Activated CD4-positive, alpha-beta T cell treated with anti-CD3 and anti-CD28 coated beads, Interleukin-2, amount 50 U/mL, for 1 hour (primary cell): ENCODE results near the gene ADK.

ENCODE experiments used
- DNase-seq: peaks from one replicate; pipeline ENCODE4 v3.0.0-alpha.2; 2020

The ADK gene

DNA sequence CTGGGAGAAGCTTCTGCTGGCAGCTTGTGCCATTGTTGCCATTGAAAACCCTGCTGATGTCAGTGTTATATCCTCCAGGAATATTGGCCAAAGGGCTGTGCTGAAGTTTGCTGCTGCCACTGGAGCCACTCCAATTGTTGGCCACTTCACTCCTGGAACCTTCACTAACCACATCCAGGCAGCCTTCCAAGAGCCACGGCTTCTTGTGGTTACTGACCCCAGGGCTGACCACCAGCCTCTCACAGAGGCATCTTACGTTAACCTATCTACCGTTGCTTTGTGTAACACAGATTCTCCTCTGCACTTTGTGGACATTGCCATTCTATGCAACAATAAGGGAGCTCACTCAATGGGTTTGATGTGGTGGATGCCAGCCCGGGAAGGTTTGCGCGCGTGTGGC, 220.7 kb downstream of the ADK start:
- DNase-seq: no peak

DNA sequence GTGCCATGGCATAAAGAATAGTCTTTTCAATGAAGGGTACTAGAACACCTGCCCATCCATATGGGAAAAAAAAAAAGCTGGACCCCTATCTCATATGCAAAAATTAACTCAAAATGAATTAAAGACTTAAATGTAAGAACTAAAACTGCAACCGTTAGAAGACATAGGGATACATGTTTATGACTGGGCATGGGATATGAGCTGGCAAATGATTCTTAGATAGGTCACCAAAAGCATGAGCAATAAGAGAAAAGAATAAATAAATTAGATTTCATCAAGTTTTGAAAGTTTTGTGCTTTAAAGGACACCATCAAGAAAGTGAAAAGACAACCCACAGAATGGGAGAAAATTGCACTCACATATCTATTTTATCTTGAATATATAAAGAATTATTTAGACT, 222.0 kb downstream of the ADK start:
- no peak for DNase-seq

DNA sequence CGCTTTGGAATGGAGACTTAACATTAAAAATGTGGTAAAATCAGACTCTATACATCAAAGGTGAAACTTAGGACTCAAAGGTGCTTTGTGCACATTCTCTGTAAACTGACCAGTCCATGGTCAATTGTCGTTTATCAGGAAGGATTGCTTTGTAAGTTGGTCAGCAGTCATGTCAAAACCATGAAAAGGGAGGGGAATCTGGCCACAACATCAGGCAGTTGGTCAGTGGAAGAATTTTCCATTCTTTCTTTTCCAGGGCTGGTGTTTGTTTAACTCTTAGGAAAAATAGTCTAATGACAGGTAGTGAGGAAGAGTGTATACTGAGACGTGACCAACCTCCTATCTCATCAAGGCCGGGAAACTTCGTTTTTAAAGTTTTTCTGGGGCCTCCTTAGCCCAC, 226.5 kb downstream of the ADK start:
- no peak for DNase-seq

DNA sequence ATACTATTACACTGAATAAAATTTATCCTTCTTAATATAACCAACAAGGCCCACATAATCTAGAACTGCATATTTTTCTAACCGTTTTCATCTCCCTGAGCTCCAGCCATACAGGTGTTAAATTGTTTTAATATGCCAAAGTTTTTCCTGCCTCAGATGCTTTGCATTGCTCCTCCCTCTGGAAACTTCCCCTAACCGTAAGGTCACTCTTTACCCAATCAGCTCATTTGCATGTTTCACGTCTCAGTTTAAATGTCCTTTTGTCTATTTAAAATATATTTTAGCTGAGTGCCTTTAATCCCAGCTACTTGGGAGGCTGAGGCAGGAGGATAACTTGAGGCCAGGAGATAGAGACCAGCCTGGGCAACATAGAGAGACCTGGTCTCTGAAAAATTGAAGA, 228.5 kb downstream of the ADK start:
- DNase-seq: no peak

DNA sequence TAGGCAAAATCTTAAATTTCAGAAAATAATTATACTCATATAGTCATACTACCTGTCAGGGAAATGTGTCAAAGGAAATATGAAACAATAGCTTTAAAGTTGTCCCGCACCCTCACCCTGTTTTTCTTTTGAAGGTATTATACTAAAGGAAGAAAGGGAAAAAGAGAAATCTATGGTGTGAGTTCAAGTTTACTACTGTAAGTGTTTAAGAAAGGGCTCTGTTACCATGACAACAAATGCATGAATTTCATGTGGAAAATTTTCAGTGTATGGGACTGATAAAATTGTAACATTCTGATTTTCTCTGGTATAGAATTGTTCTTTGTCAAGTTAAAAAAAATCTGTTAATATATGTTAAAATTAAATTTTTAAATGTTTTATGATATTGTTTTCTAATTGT, 229.8 kb downstream of the ADK start:
- no peak for DNase-seq

DNA sequence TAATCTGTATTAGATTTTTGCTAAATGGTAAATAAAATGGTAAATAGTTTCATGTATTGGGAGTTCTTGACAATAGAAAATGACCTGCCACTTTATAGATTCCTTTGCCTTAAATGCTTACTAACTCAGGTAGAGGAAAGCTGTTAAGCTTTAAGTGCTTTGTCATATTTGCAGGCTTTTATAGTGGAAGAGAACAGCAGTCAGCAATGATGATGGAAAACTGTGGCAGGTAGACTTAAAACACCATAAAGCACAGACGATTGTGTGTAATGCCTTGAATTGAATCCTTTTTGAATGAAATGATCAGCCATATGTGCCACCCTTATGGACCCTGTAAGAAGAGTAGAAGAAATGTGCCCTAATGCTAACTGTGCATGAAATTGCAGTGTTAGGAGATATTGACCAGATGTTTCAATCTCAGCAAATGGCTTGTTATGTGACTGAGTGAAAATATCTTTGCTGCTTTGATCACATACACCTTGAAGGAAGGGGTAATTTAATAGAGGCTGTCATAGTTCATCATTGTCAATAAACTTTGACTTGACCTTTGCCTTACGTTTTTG, 230.4 kb downstream of the ADK start:
- no peak for DNase-seq

DNA sequence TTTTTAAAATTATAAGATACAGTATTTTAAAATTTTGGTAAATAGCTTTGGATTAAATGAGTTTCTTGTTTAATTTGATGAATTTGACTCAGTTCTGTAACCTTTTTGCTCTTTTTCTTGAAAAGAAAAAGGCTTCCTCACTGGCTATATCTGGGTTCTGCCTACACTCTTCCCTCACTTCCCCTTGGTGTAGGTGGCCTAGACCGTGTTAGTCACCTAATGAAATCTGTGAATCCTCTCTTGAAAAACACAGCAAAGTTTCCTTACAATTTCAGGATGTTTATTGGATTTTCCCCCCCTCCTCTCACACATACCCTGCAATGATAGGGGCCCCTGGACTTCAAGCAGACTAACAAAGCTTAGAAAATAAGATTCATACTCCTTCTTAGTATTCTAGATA, 231.6 kb downstream of the ADK start:
- DNase-seq: no peak

DNA sequence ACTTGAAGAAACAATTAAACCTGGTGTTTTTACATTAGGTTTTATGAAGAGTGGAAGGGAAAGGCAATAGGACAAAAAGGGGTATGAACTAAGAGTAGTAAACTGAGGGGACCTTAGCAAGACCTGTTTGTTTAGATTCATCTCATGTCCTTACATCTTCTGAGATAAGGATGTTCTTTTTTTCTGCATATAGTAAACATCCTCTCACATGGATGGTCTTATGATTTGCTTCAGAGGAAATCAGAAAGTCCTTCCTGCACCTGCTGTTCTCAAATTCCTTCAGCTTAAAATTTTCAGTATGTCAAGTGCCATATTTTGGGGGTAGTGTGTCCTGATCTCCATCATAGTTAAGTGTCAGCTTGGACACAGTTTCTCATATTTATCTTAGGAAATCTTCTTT, 232.6 kb downstream of the ADK start:
- no peak for DNase-seq

DNA sequence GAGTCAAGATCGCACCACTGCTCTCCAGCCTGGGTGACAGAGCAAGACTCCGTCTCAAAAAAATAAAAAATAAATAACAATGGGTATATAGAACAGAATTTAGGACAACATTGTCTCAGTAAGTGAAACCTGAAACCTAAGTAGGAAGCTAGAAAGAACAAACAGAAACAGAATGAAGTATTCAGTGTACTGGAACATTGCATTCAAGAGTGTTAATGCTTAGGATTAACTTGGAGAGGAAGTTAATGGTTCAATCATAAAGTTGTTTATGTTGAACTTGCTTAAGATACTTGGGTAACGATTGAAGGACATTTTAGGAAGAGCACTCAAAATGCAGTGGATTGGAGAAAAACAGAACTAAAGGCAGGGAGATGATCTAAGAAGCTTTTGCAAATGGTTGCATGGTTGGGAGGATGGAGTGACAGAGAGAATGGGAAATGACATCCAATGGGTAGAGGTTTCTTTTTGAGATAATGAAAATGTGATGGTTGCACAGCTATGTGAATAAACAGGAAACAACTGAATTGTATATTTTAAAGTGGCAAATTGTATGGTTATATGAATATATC, 233.7 kb downstream of the ADK start:
- DNase-seq: no peak

DNA sequence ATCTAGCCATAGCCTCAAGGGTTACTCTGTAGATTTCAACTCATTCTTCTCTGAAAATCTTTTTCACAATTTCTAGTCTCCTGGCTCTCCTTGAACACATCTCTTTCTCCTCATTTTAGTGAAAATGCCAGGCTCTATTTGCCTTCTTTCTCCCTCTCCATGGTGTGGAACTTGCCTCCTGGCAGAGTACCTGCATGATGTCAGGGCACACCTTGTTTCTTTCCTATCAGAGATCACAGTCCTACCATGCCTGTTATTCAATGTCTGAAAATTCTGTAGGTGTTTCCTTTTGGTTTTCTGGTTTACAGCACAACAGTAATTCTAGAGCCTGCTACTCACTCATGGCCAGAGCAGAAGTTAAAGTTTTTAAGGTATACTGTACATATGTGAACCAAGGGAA, 237.8 kb downstream of the ADK start:
- DNase-seq: no peak

DNA sequence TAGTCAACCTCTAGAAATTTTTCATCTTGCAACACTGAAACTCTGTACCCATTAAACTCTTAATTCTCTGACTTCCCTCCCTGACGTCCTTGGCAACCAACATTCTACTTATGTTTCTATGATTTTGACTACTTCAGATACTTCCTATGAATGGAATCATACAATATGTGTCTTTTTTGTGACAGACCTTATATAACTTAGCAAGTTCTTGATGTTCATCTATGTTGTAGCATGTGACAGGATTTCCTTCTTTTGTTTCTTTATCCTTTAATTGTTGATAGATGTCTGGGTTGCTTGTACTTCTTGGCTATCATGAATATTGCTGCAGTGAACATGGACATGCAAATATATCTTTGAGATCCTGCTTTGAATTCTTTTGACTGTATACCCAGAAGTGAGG, 240.8 kb downstream of the ADK start:
- DNase-seq: no peak

DNA sequence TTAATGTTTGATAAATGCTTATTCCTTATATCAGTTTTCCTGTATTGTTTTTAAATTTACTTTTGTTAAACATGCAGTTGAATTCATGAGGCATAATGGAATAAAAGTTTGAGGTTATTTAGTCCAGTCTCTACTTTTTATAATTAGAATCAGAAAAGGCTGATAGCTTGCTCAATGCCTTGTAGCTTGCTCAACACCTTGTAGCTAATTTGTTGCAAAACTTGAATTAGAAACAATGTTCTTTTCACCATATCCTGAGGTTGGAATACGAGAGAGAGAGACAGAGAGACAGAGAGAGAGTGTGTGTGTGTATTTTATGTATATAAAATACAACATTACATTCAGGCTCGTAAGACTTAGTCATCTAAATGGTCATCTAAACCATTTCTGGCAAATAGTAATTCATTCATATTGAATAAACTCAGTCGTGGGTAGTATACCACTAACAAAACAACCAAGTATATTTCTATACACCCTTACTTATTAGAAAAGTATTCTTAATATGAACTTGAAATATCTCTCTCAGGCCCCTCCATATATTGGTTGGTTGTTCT, 243.5 kb downstream of the ADK start:
- no peak for DNase-seq

DNA sequence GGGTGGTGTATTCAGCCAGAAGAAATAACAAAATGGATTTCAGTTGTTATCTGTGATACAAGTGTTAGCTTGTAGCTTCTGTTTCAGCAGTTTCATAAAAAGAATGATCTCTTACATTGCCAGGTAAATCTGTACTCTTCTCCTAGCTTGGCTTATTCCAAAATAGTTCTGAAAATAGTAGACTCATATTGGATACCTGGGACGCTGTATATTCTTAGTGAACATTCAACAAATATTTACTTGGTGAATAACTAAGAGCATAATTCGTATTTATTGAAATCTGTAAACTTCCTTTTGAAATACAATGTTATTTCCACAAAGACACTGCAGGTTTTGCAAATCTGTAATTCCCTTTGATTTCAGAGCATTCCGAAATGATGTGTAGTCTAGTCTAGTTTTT, 249.2 kb downstream of the ADK start:
- DNase-seq: no peak

DNA sequence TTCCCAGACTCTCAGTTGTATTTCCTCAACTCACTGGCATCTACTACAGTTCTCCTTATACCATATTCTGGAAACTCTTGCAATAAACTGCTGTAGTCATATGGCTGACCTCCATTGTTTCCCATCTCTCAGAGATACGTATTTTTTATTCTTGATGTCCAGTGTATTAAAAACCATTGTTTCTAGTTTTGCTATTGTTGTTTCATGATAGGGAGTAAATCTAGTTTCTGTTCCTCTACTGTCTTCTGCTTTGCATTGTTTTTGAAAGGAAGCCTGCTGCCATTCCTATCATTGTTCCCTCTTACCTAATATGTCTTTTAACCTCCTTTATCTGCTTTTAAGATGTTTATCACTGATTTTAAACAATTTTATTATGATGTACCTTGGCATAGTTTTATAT, 255.0 kb downstream of the ADK start:
- no peak for DNase-seq

DNA sequence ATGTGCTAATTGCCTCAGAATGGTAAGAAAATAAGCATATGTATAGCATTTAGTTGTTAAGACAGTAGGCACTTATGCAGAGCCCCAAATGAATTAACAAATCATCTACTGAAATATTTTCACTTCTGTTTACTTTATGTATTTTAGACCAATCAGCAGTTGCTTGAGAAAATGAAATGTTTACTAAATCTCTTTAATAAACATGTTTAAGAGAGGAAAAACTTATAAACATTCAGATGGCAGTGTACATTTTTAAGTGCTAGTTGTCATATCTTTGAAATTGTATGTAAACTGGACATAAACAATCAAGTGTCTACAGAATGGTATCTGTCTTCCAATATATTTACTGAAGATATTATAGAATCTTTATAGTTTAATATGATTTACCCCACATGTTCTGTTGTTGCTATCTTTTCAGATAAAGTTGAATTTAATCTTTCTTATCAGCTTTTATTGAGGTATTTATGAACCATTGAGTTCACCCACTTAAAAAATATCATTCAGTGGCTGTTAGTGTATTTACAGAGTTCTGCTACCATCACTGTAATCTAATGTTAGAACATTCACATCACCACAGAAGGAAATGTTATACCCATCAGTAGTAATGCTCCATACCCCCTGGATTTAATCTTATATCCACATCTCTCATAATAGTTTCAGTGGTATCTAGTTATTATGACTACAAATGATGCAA, 264.3 kb downstream of the ADK start:
- DNase-seq: no peak

DNA sequence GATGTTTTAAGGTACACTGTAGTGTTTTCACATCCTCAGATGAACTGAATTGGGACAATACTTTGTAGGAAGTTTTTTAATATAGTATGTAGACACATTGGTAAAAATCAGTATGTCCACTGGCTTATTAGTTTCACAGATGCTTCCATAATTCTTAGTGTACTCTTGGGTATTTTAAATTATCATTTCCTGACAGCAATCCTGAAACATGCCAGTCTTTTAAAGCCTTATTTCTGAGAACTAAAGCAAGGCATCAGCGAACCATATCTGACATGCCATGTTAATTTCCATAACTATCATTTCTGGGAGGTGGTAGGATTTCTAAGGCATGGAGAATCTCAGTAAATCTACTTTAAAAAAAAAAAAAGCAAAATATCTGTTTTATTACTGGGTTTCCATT, 266.4 kb downstream of the ADK start:
- no peak for DNase-seq

DNA sequence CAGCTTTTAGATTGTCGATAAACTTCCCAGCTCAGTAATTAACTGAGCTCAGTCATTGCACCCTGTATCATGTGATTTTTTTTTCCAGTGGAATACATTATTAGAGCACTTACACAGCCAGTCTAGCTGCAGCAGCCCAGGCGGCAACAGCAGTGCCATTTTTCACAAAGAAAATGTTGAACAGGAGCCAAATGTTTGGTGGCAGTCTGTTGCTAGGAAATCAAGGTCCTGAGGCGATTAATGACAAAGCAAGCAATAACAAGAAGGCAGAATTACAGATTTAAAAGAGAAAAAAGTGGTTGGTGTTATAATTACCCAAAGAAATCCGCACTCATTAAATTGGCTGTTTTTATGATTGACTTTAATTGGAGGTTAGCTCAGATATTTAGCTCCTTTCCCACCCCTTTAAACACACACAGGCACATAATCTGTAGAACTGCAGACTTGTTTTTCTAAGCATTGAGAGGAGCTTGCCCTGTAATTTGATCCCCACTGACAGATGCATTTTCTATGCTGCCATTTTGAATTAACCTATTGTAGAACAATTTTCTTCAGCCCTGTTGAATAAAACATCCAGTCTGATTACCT, 267.4 kb downstream of the ADK start:
- DNase-seq: no peak

DNA sequence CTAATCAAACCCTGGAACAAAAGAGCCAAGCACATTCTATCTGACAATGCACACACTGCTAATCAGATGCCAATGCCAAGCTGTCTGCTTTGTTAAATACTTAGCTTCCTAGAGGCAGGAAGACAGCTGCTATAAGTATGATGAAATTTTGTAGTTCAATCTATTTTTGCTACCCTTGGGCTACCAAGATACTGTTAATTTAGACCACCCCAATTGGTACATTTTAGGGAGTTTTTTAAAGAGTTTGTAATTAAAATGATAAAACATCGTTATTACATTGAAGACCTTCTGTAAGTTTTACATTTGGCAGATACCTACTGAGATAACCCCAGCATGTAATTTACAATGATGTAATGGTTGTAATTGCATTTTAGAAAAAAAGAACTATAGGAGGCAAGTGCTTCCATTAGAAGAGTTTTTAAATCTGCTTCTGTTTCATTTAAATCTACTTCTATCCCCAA, 268.5 kb downstream of the ADK start:
- DNase-seq: no peak

DNA sequence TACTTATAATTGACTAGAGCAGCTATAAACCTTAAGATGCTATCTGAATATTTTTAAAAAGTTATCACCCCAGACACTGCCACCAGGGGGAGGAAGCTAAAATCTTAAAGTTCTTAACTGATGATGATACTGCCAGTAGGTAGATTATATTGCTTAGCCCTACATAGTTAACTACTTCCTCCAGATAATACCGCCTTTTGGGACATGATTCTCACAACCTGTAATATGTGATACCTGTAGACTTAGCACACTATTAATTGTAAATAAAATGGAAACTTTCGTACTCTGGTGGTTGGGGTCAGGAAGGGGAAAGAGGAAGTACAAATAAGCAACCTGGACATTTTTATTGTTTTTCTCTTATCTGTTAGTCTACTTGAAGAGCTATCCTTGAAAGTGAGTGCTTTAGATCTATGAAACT, 268.9 kb downstream of the ADK start:
- peak; percentile 32 for DNase-seq

DNA sequence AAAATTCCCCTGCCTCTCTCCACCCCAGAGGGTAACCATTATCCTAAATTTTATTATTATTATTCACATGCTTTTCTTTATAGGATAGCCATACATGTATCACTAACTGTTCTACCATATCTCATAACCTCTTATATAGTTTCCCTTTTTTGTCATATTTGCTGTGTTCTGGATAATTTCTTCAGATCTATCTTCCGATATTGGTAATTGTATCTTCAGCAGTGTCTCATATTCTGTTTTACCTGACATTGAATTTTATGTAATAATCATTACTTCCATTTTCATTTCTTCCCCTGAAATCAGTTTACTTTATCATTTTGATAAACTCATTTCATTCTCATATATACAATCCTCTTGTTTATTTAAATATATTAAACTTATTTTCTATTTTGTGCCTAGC, 273.5 kb downstream of the ADK start:
- DNase-seq: no peak

DNA sequence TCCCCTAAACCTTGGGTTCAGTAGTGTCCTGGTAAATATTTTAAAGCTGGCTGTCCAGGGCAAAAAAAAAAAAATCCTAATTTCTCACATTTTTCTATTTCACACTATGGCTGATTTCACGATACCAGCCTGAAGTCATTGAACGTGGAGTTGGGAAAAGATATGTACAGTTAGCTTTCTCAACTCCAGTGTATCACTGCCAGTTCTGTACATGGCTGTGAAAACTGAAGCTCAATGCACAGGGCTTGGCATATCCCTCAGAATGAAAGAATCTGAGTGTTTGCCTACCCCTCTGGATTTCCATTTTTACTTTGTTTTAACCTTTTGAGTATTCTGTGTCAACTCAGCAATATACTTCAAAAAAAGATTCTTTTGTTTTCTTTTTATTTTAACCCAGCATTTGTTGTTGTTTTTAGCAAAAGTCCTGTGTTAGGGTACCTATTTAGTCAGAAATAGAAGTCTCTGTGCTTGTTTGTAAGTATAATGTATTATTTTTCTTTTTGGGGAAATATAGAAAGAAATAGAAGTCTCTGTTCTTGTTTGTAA, 274.5 kb downstream of the ADK start:
- DNase-seq: no peak

DNA sequence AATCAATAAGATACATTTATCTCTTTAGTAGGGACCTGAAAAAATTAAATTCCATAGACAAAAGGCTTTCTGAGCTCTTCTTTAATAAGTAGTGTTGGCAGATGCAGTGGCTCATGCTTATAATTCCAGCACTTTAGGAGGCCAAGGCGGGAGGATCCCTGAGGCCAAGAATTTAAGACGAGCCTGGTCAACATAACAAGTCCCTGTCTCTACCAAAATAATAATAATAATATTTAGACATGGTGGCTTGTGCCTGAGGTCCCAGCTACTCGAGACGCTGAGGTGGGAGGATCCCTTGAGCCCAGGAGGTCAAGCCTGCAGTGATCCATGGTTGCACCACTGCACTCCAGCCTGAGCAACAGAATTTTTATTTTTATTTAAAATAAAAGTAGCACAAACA, 280.8 kb downstream of the ADK start:
- DNase-seq: no peak

DNA sequence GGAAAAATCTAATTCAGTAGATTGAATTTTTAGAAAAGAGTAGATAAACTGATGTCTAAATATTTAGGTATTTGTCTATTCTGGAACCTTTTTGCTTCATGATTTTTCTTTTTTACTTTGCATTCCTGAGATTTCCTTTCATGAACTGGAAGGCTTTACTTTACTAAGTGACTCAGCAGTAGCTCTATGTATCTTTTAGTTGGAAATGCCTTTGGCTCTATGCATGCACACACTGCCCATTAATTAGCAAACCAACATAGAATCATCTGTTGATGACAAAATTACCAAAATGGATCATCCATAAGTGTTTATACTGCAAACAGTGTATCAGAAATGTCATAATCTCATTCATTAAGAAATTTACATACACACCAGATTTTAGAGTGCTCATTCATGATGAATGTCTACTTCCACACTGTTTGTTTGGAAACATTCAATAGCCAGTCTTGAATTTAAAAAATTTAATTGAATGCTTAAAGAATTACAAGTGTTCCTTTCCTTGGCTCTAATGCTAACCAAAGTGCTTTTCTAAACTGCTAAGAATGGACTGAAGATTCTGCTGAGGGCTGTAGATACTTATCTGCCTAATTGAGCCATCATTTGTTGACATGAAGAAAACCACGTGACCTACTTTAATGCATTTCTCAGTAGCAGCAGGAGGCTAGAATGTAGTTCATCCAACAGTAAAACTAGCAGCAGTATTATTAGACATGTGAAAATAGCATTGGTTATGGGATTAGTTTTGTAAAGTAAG, 282.0 kb downstream of the ADK start:
- no peak for DNase-seq
